Activated naive CD4-positive, alpha-beta T cell treated with anti-CD3 and anti-CD28 coated beads, Interleukin-2, amount 50 U/mL, for 72 hours (primary cell): Measurements from ENCODE around the gene TOX4. TPM values are rescaled to one million over a fixed set of nuclear protein-coding genes. Genes with fewer than 3 reads are reported as not detected.
"Not testable (repeated sequence)": the region's sequence is repeated elsewhere in the genome, so short reads cannot be mapped to it uniquely, and the experiment has no call there.

Experiments
- ATAC-seq, 2 donors: fragments of 150-1000 bp; cut with Tn5 transposase; 2 replicates each; pipeline ENCODE4 v1.10.0; 2021; ENCODE audit warnings: mild to moderate bottlenecking in 2 of 2, moderate library complexity in 2 of 2
- DNase-seq, 2 donors: peaks; one replicate each; pipeline ENCODE4 v3.0.0; 2021 to 2022; ENCODE audit warnings: low spot score in 2 of 2
- H3K27ac Mint-ChIP-seq, 2 donors: one replicate each; pipeline ENCODE4 v1.8.0; 2022; ENCODE audit warnings: mild to moderate bottlenecking in 2 of 2, mixed read lengths in 2 of 2
- H3K36me3 Mint-ChIP-seq, 2 donors: one replicate each; pipeline ENCODE4 v1.8.0; 2022; ENCODE audit warnings: mixed read lengths in 2 of 2
- H3K9me3 Mint-ChIP-seq, 2 donors: one replicate each; pipeline ENCODE4 v1.8.0; 2022; ENCODE audit warnings: mixed read lengths in 2 of 2
- total RNA-seq, 2 donors: library from RNA; stranded (reverse); gene quantifications; one replicate each; pipeline ENCODE4 v1.2.3, GENCODE V29; 2022

TOX4 gene
- 100 to 1,000 TPM in 1 of 2 donors, 10 to 100 TPM in 1; 80.8 to 104 TPM for total RNA-seq

DNA sequence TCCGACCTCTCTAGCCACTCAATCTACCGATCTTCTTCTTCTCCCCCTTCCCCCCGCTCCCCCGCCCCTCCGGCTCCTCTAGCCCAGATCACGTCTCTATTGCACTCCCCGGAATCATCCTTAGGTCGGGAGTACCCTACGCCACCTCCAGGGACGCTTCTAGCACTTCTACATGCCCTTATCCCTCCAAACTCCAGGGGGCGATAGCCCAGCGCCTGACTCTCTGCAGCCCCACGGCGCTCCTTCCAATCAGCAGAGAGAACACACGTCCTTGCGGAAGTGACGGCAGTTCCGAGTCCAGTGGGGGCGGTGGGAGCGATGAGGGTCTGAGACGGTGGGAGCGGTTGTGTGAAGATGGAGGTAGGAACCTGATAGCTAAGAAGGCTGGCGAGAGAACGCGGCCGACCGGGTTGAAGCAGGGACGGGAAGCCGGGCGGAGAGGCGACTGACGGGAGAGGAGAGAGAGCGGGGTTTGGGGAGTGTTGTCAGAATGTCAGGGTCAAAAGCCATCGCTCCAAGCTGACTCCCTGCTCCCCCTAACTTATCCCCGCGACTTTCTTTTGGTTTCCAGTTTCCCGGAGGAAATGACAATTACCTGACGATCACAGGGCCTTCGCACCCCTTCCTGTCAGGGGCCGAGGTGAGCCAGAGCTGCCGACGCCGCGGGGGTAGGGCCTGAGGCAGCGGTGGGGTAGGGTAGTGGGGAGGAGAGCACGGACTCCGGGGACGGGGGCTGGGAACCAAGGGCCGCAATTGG is at the start of gene TOX4, which contains the start of gene RAB2B:
TSS of gene TOX4 (plus strand) at position 271 of the 757 bp plus-strand sequence. CDS start at position 355, 84 bp downstream.
TSS of gene RAB2B (minus strand) at position 35 of the 757 bp plus-strand sequence. CDS start 87 bp downstream, outside the sequence.
- no peaks in the 10 kb centered on the region for H3K9me3 Mint-ChIP-seq
- ATAC-seq = peak; percentile 98 to 99
- peak within 1 kb of the TSS; percentile 99 for H3K27ac Mint-ChIP-seq
- peaks cover 10 to 12% of the 10 kb centered on the region in 2 donors for H3K36me3 Mint-ChIP-seq
- peak; percentile 91 to 94 for DNase-seq

GRCh38 chr14:21428930-21429329 is 48.1 kb upstream of the TOX4 start:
- H3K27ac Mint-ChIP-seq = no peak overlapping the region
- no peaks in the 10 kb centered on the region for H3K9me3 Mint-ChIP-seq
- H3K36me3 Mint-ChIP-seq = peaks cover 5 to 39% of the 10 kb centered on the region in 2 donors
- DNase-seq (no peak), ATAC-seq (no peak)

DNA sequence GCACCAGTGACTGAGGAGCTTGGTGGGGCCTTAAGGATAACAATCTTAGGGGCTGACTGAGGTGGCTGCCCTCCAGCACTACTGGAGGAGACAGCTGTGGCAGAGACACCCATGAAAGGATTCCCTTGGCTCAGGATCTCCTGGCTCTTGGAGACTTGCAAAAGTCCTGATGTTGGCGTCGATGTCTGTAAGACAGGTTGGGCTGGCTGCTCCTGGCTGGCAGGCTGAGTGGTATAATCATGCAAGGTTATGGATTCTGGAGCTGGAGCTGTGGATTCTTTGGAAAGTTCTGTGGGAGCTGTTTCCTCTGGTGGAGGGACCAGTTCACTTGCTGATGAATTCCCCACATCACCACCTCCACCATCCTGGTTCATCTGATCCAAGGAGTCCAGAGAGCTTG is 45.9 kb upstream of the TOX4 start:
- Mint-ChIP-seq H3K36me3 (peaks cover 5 to 29% of the 10 kb centered on the region in 2 donors), H3K9me3 (no peaks in the 10 kb centered on the region), H3K27ac (peak overlapping the region in 1 of 2 donors; percentile 10)
- no peak for ATAC-seq
- DNase-seq = no peak

DNA sequence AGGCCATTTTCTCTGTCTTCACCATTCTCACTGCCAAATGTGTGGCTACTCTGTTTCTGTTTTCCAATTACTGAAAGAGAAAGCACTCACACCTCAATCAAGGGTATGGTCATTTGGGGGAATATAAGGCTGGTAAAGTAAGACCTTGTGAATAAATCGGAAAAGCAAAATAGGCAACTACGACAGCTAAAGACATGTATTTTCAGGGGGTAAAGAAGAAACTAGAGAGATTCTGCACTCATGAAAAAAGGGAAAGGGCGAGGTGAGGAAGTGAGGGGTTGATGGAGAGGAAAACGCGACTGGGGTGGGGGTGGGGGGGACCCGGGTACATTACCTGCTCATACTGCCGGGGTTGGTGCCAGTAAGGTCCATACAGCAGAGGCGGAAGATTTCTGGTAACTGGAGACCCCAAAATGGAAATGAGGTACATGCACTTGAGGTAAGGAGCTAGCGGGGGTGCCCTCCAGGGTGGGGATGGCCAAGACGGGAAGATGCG is 40.4 kb upstream of the TOX4 start:
- ATAC-seq (no peak), DNase-seq (no peak)
- no peaks in the 10 kb centered on the region for H3K9me3 Mint-ChIP-seq
- peak overlapping the region; percentile 91 to 92 for H3K27ac Mint-ChIP-seq
- peaks cover 10 to 26% of the 10 kb centered on the region in 2 donors for H3K36me3 Mint-ChIP-seq

GRCh38 chr14:21437063-21437901 is 39.7 kb upstream of the TOX4 start:
- Mint-ChIP-seq H3K27ac (peak overlapping the region; percentile 91 to 92), H3K9me3 (no peaks in the 10 kb centered on the region), H3K36me3 (peaks cover 10 to 26% of the 10 kb centered on the region in 2 donors)
- DNase-seq (peak; percentile 95 to 99), ATAC-seq (peak; percentile 100)

- peak overlapping the region in 1 of 2 donors; percentile 16 for H3K27ac Mint-ChIP-seq
- DNase-seq (no peak), ATAC-seq (no peak)
- no peaks in the 10 kb centered on the region for H3K9me3 Mint-ChIP-seq
- H3K36me3 Mint-ChIP-seq = peaks cover 10 to 12% of the 10 kb centered on the region in 2 donors
Observed at GRCh38 chr14:21440859-21441258, 36.1 kb upstream of the TOX4 start.

DNA sequence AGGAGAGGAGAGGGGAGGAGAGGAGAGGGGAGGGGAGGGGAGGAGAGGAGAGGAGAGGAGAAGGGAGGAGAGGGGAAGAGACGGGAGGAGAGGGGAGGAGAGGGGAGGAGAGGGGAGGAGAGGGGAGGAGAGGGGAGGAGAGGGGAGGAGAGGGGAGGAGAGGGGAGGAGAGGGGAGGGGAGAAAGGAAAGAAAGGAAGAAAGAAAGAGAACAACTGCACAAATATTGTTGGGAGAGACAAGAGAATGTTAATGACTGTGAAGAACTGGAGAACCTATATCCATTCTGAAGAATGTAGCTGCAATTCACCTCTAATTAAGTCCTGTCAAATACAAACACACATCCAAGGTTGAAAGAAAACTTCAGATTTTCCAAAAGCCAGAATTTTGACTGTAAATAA is 34.3 kb upstream of the TOX4 start:
- DNase-seq, H3K9me3 Mint-ChIP-seq, ATAC-seq: not testable (repeated sequence)
- H3K36me3 Mint-ChIP-seq = peaks cover 0 to 10% of the 10 kb centered on the region in 2 donors
- H3K27ac Mint-ChIP-seq = peak overlapping the region in 1 of 2 donors; percentile 86

DNA sequence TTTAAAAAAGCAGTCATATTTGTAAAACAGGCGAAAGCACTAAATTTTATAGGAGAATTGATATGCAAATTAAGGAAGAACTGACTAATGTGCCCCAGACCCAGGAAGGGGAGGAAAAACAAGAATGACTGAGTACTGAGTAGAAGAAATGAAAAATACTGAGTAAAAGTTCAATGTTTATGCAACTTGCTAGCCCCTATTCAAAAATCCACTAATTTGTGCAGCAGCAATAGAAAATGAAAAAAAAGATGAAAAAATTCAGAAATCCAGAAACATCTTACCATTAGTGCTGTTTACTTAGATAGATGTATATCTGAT is 27.1 kb upstream of the TOX4 start:
- no peak for ATAC-seq

GRCh38 chr14:21454843-21455544 is 22.0 kb upstream of the TOX4 start:
- H3K36me3 Mint-ChIP-seq = peaks cover 9 to 23% of the 10 kb centered on the region in 2 donors
- no peak for ATAC-seq
- DNase-seq = no peak
- H3K9me3 Mint-ChIP-seq = no peaks in the 10 kb centered on the region
- peak overlapping the region; percentile 96 to 98 for H3K27ac Mint-ChIP-seq

More for the DNA sequence above, 27.1 kb upstream of the TOX4 start:
- no peak for DNase-seq
- H3K36me3 Mint-ChIP-seq = peaks cover 4 to 22% of the 10 kb centered on the region in 2 donors
- peak overlapping the region; percentile 72 to 83 for H3K27ac Mint-ChIP-seq
- H3K9me3 Mint-ChIP-seq = no peaks in the 10 kb centered on the region

DNA sequence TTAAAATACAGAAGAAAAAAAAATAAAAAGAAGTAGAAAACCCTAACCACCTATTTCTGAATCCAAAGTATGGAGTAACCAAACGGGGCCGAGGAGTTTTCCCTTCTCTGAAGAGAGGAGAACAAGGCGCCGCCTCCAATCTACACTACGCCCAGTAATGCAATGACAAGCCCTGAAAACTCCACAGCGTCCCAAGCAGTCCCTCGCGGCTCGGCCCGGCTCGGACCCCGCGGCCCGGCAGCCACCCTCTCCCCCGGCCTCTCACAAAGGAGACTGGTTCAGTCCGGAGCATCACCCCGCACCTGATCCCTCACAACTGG is 21.4 kb upstream of the TOX4 start:
- DNase-seq = no peak
- H3K36me3 Mint-ChIP-seq = peaks cover 9 to 24% of the 10 kb centered on the region in 2 donors
- peak overlapping the region; percentile 96 to 98 for H3K27ac Mint-ChIP-seq
- peak; percentile 31 to 35 for ATAC-seq
- no peaks in the 10 kb centered on the region for H3K9me3 Mint-ChIP-seq

DNA sequence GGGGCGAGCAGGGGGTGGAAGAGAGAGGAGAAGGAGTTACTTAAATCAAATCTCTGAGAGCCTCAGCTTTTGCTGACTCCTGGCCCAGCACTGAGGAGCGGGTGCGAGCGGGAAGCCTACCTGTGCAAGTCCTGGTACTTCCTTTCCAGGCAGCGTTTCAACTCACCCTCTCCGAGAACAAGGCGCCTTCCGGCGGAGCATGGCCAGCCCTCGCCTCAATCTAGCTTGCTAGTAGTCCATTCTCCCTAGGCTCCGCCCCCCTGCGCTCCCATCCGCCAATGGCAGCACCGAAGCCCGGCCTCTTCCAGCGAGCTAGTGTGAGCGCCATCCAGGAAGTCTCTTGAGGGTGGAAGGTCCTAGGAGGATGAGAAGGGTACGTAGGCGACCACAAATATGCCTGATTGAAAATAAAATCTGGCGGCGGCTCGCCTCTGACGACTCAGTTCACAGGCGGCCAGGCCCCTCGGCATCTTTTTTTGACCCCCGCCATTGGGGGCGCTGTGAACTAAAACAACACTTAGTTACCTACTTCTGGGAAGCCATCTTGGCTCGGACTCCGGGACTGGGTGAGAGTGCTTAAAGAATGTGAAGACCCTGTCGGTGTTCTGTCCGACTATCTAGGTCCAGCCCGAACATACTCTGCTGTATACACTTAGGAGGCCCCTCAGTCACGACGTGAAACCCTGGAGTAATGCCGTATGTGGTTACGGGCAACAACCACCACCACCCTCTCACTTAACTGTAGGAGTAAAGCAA is 20.9 kb upstream of the TOX4 start, which contains the start of gene CHD8:
TSS of gene CHD8 (minus strand) at position 212 of the 756 bp plus-strand sequence. CDS start 24,480 bp downstream, outside the sequence.
- Mint-ChIP-seq H3K9me3 (no peaks in the 10 kb centered on the region), H3K36me3 (peaks cover 9 to 24% of the 10 kb centered on the region in 2 donors), H3K27ac (peak within 1 kb of the TSS; percentile 96 to 98)
- ATAC-seq (peak; percentile 98 to 99), DNase-seq (peak; percentile 98 to 99)

GRCh38 chr14:21467616-21468015 is 9.4 kb upstream of the TOX4 start:
- ATAC-seq = peak; percentile 16 to 57
- peak overlapping the region in 1 of 2 donors; percentile 36 for H3K27ac Mint-ChIP-seq
- H3K36me3 Mint-ChIP-seq = no peaks in the 10 kb centered on the region
- DNase-seq = no peak
- no peaks in the 10 kb centered on the region for H3K9me3 Mint-ChIP-seq

DNA sequence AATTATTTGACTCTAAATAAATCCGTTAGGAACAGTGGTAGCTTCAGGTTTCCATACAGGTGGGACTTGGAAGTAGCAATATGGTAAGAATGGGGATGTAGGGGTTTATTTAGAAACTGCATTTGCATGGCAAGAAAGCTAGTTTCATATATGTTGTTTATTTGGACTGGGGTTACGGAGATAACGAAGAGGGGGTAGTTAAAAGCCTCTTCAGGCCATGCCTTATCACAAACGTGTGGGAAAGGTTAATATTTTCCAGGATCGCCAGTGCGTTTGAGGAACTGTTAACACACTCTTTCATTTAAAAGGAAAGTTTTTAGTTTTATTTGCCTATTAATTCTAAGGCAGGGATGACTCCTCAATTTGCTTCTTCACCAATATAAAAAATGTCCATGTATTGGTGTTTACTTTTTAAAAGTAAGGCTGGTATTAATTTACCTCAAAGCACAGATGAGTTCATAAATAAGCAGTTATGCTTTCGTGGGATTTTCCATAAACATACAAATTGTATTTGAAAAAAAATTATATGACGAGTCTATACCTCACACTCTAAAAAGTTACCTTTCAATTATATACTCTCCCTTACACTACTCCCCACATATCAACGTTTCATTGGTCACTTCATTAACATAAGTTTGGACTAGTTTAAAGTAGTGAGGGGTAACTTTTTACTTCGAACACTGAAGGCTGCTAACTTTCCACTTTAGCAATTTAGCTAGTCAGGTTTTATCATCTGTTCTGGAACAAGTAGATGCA is 1.1 kb upstream of the TOX4 start:
- no peak for DNase-seq
- no peaks in the 10 kb centered on the region for H3K9me3 Mint-ChIP-seq
- peak overlapping the region; percentile 55 to 99 for H3K27ac Mint-ChIP-seq
- peak in 1 of 2 donors; percentile 1 for ATAC-seq
- H3K36me3 Mint-ChIP-seq = peaks cover 10 to 12% of the 10 kb centered on the region in 2 donors

DNA sequence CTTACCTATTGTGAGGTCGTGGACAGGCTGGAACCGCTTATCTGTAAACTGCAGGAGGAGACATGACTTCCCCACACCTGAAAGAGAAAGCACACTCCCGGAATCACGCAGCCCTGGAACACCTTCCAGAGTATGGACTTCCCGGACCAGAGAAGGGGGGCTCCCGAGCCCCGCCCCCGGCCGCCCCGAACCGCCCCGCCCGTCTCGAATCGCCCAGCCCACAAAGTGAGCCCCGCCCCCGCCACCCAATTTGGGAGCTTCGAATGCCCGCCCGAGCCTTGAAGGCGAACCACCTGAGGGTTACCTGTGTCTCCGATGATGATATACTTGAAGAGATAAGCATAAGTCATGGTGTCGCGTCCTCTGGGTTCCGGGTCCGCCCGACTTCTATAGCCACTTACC is 471 bp upstream of the TOX4 start:
- DNase-seq (peak in 1 of 2 donors; percentile 71), ATAC-seq (peak; percentile 60 to 67)
- H3K27ac Mint-ChIP-seq = peak overlapping the region; percentile 99
- no peaks in the 10 kb centered on the region for H3K9me3 Mint-ChIP-seq
- H3K36me3 Mint-ChIP-seq = peaks cover 10 to 12% of the 10 kb centered on the region in 2 donors

- H3K27ac Mint-ChIP-seq = peak overlapping the region in 1 of 2 donors; percentile 53
- no peak for ATAC-seq
Observed at GRCh38 chr14:21486640-21487087, 9.7 kb downstream of the TOX4 start.

More at GRCh38 chr14:21486640-21487087, 9.7 kb downstream of the TOX4 start:
- Mint-ChIP-seq H3K36me3 (peaks cover 0 to 5% of the 10 kb centered on the region in 2 donors), H3K9me3 (no peaks in the 10 kb centered on the region)
- DNase-seq = no peak
